ENCODE results near the gene PROM1.
A peak's percentile ranks its signal among the peaks of the same experiment; 100 is the strongest.

Gene PROM1

DNA sequence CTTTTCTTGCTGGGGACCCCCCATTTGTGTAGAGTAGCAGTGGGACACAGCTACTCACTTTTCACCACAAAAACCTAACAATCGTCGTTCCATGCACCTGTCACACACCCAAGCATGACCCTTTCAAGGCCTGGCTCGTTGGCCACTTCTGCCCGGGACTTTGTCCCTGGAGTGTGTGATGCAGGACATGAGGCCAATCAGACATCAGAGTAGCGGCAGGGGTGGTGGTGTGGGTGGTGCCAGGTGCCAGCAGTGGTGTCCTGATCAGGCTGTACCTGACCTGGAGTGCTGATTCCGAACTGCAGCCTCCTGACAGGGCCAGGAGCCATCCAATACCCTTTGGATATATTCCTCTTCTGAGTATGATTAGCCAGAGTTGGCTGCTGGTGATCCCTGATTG, 23.1 kb upstream of the PROM1 start:
- no peak for DNase-seq

DNA sequence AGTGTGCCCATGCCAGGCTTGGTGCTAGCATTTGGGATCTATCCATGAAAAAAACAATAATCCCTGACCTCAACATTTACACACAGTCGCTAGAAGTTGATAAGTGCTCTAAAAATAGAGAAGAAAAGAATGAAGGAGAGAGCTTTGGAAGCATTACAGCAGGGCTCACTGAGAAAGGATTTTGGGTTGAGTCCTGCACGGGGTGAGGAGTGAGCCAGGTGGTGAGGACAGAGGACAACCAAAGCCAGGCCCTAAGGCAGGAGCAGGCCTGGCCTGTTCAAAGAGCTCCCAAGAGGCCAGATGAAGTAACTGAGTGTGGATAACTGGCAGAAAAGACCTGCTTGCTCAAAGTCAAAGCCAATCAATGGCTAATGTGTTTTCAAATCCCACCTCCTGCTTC, 20.7 kb upstream of the PROM1 start:
- DNase-seq = no peak

DNA sequence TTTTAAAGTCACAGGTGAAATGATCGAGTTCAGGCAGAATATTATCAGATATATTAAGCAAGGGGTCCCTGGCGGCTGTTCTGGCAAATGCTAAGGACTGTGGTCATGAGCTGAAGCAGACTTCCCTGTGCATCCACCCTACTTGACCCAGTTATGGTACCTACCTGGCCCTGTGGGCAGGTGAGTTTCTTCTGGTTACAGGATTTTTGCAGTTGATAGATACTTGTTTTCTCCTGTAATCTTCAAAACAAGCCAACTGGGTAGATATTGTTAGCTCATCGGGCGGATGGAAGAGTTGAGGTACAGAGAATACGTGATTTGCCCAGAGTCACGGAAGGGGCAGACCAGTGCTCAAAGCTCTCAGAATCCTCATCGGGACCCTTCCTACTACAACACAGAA, 18.5 kb upstream of the PROM1 start:
- DNase-seq = no peak

- no peak for DNase-seq
Measured at GRCh38 chr4:16100833-16101232, 17.0 kb upstream of the PROM1 start.

DNA sequence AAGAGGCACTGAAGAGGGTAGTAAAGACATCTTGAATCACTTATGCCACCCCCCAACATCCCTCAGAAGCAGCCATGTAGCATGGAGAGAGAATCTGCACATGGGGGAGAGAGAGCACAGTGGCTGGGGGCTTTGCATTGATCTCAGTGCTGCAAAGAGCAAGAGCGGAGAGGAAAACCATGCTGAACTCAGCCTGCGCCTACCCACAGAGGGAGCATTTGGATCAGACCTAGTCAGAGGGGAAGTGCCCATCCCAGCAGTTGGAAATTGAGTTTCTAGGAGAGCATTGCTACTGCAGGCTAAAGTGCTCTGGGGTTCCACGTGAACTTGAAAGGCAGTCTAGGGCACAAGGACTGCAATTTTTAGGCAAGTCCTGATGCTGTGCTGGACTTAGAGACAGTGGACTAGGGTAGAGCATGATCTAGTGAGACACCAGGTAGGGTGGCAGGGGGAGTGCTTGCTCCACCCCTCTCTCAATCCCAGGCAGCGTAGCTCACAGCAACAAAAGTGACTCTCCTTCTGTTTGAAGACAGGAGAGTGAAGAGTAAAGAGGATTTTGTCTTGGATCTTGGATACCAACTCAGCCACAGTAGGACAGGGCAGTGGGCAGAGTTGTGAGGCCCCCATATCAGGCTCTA, 9.0 kb upstream of the PROM1 start:
- no peak for DNase-seq

DNA sequence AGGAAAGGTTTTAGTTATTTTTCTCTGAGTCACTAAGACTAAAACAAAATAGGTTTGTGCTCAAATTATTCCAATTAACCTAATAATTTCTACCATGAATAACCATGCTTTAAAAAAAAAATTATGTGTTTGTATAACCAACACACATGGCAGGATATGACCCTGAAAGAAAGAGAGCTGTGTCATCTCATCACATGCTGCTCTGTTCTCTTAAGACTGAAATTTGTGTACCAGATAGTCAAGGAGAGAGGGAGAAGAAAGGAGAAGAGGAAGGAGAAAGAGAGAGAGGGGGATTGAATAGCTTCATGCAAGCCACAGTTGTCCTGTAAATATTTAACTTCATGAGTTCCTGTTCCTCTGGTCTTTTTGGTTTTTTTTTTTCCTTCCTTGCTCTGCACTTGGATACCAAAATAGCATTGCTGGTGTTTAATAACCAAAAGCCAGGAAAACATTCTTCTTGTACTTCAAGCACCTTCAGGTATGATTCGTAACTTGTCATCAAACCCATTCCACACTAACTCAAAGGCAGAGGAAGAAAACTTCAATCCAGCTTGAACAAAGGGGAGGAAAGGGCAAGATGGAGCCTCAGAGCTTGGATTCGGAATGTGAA, 6.4 kb upstream of the PROM1 start:
- DNase-seq = no peak

GRCh38 chr4:16089156-16089555, 5.3 kb upstream of the PROM1 start:
- DNase-seq = no peak

- DNase-seq = no peak
Measured at GRCh38 chr4:16088601-16089000, 4.8 kb upstream of the PROM1 start.

GRCh38 chr4:16085822-16086221, 2.0 kb upstream of the PROM1 start:
- no peak for DNase-seq

DNA sequence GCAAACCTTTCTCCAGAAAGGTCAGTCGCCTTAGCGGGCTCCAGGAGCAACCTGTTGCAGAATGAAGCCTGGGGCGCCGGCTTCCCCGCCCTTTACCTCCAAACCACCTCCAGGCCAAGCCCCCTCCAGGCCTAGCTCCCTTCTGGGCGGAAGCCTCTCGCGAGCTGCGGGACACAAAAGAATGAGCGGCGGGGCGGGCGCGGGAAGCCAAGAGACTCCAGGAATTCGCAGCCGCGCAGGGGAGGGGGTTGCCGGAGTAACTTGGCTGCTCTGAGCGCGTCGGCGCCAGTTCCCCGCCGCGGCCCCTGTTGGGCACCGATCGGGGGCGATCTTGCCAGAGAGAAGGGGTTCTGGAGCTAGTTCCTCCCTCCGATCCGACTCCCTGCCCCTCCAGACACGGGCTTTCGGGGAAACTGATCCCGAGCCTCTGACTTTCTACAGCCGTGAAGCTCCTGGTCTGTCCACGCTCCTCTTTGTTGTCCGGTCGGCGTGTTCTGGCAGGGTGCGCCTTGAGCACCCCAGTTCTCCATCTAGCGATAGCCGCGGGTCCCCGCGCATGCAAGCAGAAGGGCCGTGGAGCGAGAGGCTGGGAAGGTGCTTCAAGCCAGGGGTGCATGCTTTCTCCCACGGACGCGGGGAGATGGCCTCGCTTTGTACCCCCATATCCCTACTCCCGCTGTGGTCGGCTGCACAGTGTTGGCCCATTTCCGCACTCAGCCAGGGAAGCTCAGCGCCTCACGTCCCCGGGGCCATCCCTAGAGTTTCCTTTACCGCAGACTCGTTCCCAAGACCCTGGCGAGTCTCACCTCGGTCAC, 1.2 kb downstream of the PROM1 start:
- peak in 1 of 2 donors; percentile 10 for DNase-seq

- peak in 1 of 2 donors; percentile 4 for DNase-seq
Measured at GRCh38 chr4:16082041-16082425, 1.8 kb downstream of the PROM1 start.

- peak; percentile 61 to 69 for DNase-seq
Measured at GRCh38 chr4:16079046-16079445, 4.8 kb downstream of the PROM1 start.

DNA sequence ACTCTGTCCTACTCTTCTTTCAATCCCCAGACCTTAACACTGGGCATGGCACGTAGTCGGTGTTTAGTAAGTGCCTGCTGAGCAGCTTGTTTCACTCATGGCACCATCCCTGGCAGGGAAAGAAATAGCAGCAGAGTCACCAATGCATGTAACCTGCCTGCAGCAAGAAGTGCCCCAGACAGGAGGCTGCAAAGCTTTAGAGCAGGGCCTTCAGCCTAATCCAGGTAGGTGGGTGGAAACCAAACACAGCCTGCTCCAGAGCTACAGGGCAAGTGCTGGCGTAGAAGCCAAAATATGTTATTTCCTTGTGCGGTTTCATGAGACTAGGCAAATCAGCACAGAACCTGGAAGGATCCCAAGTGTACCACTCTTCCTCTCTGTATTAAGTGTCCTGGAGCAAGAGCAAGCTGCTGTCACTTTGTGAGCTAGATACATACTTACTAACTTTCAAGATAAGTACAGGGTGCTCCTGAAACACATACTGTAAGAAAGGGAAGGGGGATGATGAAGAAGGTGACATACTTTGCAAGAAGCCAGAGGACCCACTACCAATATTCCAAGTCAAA, 5.5 kb downstream of the PROM1 start:
- DNase-seq = no peak

- no peak for DNase-seq
Measured at GRCh38 chr4:16077786-16078185, 6.0 kb downstream of the PROM1 start.

- DNase-seq = no peak
Measured at GRCh38 chr4:16075975-16076757, 7.7 kb downstream of the PROM1 start.

GRCh38 chr4:16075061-16075460, 8.8 kb downstream of the PROM1 start:
- DNase-seq = no peak

- no peak for DNase-seq
Measured at GRCh38 chr4:16072168-16072567, 11.7 kb downstream of the PROM1 start.

DNA sequence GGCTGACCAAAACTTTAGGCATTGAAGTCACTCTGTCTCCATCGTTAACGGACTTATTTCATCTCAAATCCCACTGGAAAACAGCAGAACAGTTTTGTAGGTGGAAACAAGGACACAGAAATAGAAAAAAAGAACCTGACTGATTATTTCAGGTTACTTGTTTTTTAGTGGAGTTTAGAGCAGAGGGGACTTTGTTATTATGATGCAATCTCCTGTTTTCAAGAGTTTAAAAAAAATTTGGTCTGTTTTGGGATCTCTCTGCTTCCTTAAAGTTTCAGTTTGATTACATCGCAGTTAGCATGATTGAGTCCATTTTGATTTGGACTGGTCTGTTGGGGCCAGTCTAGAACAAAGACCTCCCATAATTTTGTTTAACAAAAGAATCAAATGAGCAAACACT, 13.6 kb downstream of the PROM1 start:
- DNase-seq = no peak

DNA sequence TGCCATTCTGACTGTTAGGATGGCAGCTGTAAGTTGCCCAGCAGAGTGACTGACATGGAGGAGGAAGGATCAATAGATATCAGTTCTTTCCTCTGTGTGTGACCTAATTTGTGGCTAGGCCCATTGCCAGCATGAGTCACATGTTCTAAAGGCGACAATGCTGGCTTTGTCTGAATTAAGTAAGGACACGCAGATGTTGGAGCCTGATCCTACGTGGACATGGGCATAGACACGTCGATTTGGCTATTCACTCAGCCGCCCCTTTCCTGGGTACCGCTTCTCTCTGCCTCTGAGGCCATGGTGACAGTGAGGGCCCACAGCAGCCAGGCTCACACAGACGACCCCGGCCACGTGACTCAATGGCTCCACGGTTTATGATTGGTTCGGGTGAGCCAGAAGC, 16.3 kb downstream of the PROM1 start:
- no peak for DNase-seq

- DNase-seq = no peak
Measured at GRCh38 chr4:16066586-16067128, 17.2 kb downstream of the PROM1 start.

DNA sequence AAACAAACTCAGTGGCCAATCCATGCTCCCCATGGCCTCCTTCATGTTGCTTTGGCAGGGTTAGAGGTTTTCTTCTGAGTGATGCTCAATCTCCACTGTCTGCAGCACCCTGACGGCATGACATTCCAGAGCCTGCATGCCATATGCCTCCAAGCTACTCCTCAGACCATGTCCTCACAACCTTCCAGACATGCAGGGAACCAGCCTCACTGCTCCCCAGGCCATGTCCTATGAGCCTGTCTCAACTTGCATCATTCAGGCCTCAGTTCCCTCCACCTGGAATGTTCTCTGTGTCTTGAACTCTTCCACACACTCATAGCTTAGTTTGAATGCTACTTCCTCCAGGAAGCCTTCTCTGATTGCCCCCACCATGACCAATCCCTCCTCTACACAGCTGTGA, 18.8 kb downstream of the PROM1 start:
- no peak for DNase-seq

DNA sequence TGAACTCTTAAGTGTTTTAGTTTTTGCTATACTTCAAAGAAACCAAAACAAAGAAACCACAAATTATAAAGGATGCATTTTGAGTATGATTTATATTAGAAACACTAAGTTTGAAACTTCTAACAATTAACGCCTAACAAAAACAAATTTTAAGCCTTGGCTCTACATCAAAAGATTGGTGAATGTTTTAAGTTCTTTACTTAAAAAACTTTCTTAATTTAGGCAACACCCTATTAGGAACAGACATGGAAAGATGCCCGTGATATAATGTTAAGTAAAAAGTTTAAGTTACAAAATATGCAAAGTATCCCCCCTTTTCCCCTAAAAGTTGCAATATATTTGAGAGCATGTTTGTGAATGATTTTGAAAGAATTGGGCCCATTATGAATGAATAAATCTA, 21.2 kb downstream of the PROM1 start:
- DNase-seq = no peak
